Measurements from ENCODE around the gene P4HA1. TPM values are rescaled to one million over a fixed set of nuclear protein-coding genes. Genes with fewer than 3 reads are reported as not detected.

The P4HA1 gene
- total RNA-seq, 1 experiment from 2014 or later: 109 TPM

DNA sequence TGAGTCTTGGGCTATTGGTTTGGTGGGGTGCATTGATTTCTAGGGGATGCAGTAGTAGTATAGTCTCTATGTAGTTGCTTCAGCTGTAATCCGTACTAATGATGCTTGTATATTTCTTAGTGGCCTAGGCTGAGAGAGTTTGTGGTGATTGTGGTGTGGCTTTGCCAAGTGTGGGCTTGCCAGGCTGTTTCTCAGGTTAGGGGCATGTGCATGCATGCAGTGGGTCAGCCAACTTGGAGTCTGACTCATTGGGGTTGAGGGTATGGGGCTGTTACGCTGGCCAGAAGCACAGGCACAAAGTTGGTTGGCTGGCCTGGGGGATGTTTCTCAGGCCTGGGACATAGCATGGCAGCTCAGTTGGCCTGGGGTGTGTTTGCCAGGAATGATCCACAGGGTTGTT, 116.3 kb downstream of the P4HA1 start:
- DNase-seq (ENCODE audit: low spot score): no peak

DNA sequence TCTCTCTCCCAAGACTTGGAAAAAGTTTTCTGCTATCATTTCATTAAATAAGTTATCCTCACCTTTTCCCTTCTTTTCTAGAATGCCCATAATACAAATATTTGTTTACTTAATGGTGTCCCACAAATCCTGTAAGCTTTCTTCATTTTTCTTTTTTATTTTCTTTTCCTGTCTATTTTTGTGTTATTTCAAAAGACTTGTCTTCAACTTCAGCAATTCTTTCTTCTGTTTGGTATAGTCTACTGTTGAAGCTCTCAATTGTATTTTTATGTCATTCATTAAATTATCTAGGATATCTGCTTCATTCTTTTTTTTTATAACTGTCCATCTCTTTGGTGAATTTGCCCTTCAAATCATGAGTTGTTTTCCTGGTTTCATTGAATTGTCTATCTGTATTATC, 117.0 kb downstream of the P4HA1 start:
- DNase-seq (ENCODE audit: low spot score): no peak

- no peak for DNase-seq (ENCODE audit: low spot score)
Observed at GRCh38 chr10:72976886-72977285, 119.8 kb downstream of the P4HA1 start.

Other genes starting within 250 kb of the P4HA1 start
- gene OIT3, start 203.1 kb downstream of the P4HA1 start, total RNA-seq (2014; rRNA removed; shearing (Covaris generic)): not detected in 2 replicates
- gene PLA2G12B, start 142.1 kb downstream of the P4HA1 start, total RNA-seq (2014; rRNA removed; shearing (Covaris generic)): not detected in 2 replicates
- gene NUDT13, start 13.6 kb upstream of the P4HA1 start, total RNA-seq (2014; rRNA removed; shearing (Covaris generic)): 1.1 and 2.0 TPM in 2 replicates
- gene ECD, start 71.1 kb upstream of the P4HA1 start, total RNA-seq (2014; rRNA removed; shearing (Covaris generic)): 41.1 and 49.9 TPM in 2 replicates
- 6.8 and 11.6 TPM in 2 replicates for gene FAM149B1, start 71.3 kb upstream of the P4HA1 start, total RNA-seq (2014; rRNA removed; shearing (Covaris generic))
- gene DNAJC9, start 150.4 kb upstream of the P4HA1 start, total RNA-seq (2014; rRNA removed; shearing (Covaris generic)): 73.3 and 80.1 TPM in 2 replicates
- 57.6 and 71.6 TPM in 2 replicates for gene MRPS16, start 155.8 kb upstream of the P4HA1 start, total RNA-seq (2014; rRNA removed; shearing (Covaris generic))

Data from H4 (cell line).